Measurements from ENCODE around the gene ABCD3.

Gene ABCD3

GRCh38 chr1:94524531-94524930, 106.3 kb downstream of the ABCD3 start:
- no peaks in the 10 kb centered on the region for H3K9me2 ChIP-seq (replicated peaks; ENCODE audit: insufficient read depth, low read length)
- no peak overlapping the region for H3K27ac ChIP-seq (ENCODE audit: low read length)
- no peak overlapping the region for H2AFZ ChIP-seq (ENCODE audit: low read length)
- H3K4me2 ChIP-seq (ENCODE audit: low read depth, low read length): no peak overlapping the region
- H3K79me2 ChIP-seq (ENCODE audit: low read length): no peaks in the 10 kb centered on the region
- H3F3A ChIP-seq (ENCODE audit: insufficient read depth, low read length): no peaks in the 10 kb centered on the region
- no peaks in the 10 kb centered on the region for H3K4me1 ChIP-seq (ENCODE audit: low read length)
- H3K4me3 ChIP-seq (ENCODE audit: low read length): no peak overlapping the region
- TF ChIP-seq CTCF (IDR thresholded peaks at IDR 0.05; ENCODE audit: low read length): no peak
- H4K20me1 ChIP-seq (ENCODE audit: insufficient read depth, low read length): no peaks in the 10 kb centered on the region
- no peaks in the 10 kb centered on the region for H3K27me3 ChIP-seq (replicated peaks; ENCODE audit: insufficient read depth, low read length)
- no peak overlapping the region for H3K9ac ChIP-seq (ENCODE audit: low read length)
- DNase-seq: no peak
- H3K36me3 ChIP-seq (replicated peaks; ENCODE audit: insufficient read depth, low read length): no peaks in the 10 kb centered on the region
- no peaks in the 10 kb centered on the region for H3K9me3 ChIP-seq (replicated peaks; ENCODE audit: insufficient read depth, low read length)

- Histone ChIP-seq H3K9me3 (replicated peaks; ENCODE audit: insufficient read depth, low read length) (no peaks in the 10 kb centered on the region), H2AFZ (ENCODE audit: low read length) (no peak overlapping the region), H3K27me3 (replicated peaks; ENCODE audit: insufficient read depth, low read length) (no peaks in the 10 kb centered on the region), H3K4me3 (ENCODE audit: low read length) (no peak overlapping the region), H3F3A (ENCODE audit: insufficient read depth, low read length) (no peaks in the 10 kb centered on the region), H3K36me3 (replicated peaks; ENCODE audit: insufficient read depth, low read length) (no peaks in the 10 kb centered on the region), H3K27ac (ENCODE audit: low read length) (no peak overlapping the region), H3K9me2 (replicated peaks; ENCODE audit: insufficient read depth, low read length) (no peaks in the 10 kb centered on the region), H3K79me2 (ENCODE audit: low read length) (no peaks in the 10 kb centered on the region), H4K20me1 (ENCODE audit: insufficient read depth, low read length) (no peaks in the 10 kb centered on the region), H3K4me1 (ENCODE audit: low read length) (no peaks in the 10 kb centered on the region), H3K4me2 (ENCODE audit: low read depth, low read length) (no peak overlapping the region), H3K9ac (ENCODE audit: low read length) (no peak overlapping the region)
- DNase-seq: no peak
- TF ChIP-seq CTCF (IDR thresholded peaks at IDR 0.05; ENCODE audit: low read length) (no peak), EZH2phosphoT487 (IDR thresholded peaks at IDR 0.05; ENCODE audit: low read length) (no peak), EZH2 (optimal IDR thresholded peaks at IDR 0.05; ENCODE audit: low read depth, low read length) (no peak)
Measured at GRCh38 chr1:94526152-94526980, 108.2 kb downstream of the ABCD3 start.

- no peaks in the 10 kb centered on the region for H3K9me3 ChIP-seq (replicated peaks; ENCODE audit: insufficient read depth, low read length)
- no peak overlapping the region for H3K9ac ChIP-seq (ENCODE audit: low read length)
- H3K4me2 ChIP-seq (ENCODE audit: low read depth, low read length): no peak overlapping the region
- no peaks in the 10 kb centered on the region for H3K36me3 ChIP-seq (replicated peaks; ENCODE audit: insufficient read depth, low read length)
- no peak overlapping the region for H3K27ac ChIP-seq (ENCODE audit: low read length)
- no peak for DNase-seq
- no peak for TF ChIP-seq EZH2 (optimal IDR thresholded peaks at IDR 0.05; ENCODE audit: low read depth, low read length)
- no peak for TF ChIP-seq EZH2phosphoT487 (IDR thresholded peaks at IDR 0.05; ENCODE audit: low read length)
- TF ChIP-seq CTCF (IDR thresholded peaks at IDR 0.05; ENCODE audit: low read length): no peak
- H2AFZ ChIP-seq (ENCODE audit: low read length): no peak overlapping the region
- no peaks in the 10 kb centered on the region for H4K20me1 ChIP-seq (ENCODE audit: insufficient read depth, low read length)
- H3K27me3 ChIP-seq (replicated peaks; ENCODE audit: insufficient read depth, low read length): no peaks in the 10 kb centered on the region
- H3K79me2 ChIP-seq (ENCODE audit: low read length): no peaks in the 10 kb centered on the region
- H3K9me2 ChIP-seq (replicated peaks; ENCODE audit: insufficient read depth, low read length): no peaks in the 10 kb centered on the region
- no peaks in the 10 kb centered on the region for H3F3A ChIP-seq (ENCODE audit: insufficient read depth, low read length)
- no peak overlapping the region for H3K4me3 ChIP-seq (ENCODE audit: low read length)
- H3K4me1 ChIP-seq (ENCODE audit: low read length): no peaks in the 10 kb centered on the region
Measured at GRCh38 chr1:94527447-94528031, 109.3 kb downstream of the ABCD3 start.

Measured in MM.1S (cell line).